LNCaP clone FGC (cell line): ENCODE measurements around the gene SLC39A13.
A peak's percentile ranks its signal among the peaks of the same experiment; 100 is the strongest.

ENCODE experiments used
- DNase-seq: peaks from one replicate; pipeline ENCODE4 v3.0.0-alpha.2; 2011; ENCODE audit warnings: low read depth
- H3K4me3 ChIP-seq: 2 replicates; pipeline ENCODE4 v1.5.1; 2011; ENCODE audit warnings: mild to moderate bottlenecking, low read depth, low read length, control low read depth
- TF ChIP-seq, protein P1 (sequence below): IDR thresholded peaks from 2 replicates; pipeline ENCODE4 v1.5.1; 2012; ENCODE audit warnings: mild to moderate bottlenecking; ENCODE audit not compliant: control insufficient read depth, insufficient read depth; ENCODE audit errors: extremely low read depth

SLC39A13 gene

DNA sequence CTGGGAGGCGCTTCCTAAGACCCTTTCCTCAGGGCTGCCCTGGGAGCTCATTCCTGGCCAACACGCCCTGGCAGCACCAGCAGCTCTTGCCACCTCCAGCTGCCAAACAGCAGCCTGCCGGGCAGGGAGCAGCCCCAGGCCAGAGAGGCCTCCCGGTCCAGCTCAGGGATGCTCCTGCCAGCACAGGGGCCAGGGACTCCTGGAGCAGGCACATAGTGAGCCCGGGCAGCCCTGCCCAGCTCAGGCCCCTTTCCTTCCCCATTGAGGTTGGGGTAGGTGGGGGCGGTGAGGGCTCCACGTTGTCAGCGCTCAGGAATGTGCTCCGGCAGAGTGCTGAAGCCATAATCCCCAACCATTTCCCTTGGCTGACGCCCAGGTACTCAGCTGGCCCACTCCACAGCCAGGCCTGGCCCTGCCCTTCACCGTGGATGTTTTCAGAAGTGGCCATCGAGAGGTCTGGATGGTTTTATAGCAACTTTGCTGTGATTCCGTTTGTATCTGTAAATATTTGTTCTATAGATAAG is 7.6 kb downstream of the SLC39A13 start:
- no peak overlapping the region for H3K4me3 ChIP-seq
- TF ChIP-seq, protein P1, sequence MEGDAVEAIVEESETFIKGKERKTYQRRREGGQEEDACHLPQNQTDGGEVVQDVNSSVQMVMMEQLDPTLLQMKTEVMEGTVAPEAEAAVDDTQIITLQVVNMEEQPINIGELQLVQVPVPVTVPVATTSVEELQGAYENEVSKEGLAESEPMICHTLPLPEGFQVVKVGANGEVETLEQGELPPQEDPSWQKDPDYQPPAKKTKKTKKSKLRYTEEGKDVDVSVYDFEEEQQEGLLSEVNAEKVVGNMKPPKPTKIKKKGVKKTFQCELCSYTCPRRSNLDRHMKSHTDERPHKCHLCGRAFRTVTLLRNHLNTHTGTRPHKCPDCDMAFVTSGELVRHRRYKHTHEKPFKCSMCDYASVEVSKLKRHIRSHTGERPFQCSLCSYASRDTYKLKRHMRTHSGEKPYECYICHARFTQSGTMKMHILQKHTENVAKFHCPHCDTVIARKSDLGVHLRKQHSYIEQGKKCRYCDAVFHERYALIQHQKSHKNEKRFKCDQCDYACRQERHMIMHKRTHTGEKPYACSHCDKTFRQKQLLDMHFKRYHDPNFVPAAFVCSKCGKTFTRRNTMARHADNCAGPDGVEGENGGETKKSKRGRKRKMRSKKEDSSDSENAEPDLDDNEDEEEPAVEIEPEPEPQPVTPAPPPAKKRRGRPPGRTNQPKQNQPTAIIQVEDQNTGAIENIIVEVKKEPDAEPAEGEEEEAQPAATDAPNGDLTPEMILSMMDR, result no peak
- peak; percentile 62 for DNase-seq

DNA sequence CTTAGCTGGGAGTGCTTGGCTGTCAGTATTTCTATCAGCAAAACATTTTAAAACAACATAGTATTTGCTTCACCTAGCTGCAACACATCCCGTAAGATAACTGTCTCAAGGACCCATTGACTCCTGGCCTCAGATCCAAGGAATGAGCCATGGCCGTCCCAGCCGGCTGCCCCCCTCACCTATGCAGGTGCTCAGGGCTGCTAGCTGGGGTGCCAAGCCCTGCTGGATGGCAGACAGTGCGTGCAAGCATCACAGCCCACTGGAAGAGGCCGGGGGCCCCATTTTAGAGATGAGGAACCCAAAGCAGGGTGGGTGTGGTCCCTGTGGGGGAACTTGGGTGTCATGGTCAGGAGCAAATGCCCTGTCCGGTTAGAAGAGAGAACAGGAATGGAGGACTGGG is 9.3 kb downstream of the SLC39A13 start:
- DNase-seq, result no peak
- H3K4me3 ChIP-seq, result no peak overlapping the region
- TF ChIP-seq, protein P1, result no peak

DNA sequence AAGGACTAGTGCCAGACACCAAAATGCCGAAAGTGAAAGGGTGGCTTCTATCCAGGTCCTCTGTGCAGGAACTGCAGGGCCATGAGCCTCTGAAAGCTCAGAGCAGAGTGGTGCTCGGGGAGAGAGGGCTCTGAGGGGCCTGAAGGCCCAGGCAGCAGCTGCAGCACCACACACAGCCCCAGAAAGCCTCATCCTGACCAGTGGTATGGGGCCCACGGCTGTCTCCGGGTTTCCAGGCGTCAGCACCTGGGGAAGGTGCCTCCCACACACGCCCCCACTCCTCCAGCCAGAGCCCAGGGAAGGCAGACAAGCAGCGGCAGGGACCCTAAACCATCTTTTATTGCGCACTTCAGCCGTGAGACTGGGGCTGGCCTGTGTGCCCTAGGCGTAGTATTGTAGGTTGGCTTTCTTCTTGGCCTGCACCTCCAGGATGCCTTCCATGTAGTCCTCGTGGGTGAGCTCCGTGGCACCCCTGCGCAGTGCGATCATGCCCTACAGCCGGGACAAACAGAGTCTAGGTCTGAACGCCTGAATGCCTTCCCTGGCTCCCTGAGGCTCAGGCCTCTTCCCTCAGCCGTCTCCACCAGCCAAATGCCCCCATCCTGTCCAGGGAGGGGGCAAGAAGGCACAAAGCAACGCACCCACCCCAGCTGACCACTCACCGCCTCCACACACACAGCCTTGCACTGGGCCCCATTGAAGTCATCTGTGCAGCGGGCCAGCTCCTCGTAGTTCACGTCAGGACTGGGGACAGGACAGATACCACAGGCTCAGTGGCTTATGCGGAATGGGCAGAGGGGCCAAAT is 10.3 kb downstream of the SLC39A13 start:
- TF ChIP-seq, protein P1, result no peak
- H3K4me3 ChIP-seq, result no peak overlapping the region
- DNase-seq, result no peak

DNA sequence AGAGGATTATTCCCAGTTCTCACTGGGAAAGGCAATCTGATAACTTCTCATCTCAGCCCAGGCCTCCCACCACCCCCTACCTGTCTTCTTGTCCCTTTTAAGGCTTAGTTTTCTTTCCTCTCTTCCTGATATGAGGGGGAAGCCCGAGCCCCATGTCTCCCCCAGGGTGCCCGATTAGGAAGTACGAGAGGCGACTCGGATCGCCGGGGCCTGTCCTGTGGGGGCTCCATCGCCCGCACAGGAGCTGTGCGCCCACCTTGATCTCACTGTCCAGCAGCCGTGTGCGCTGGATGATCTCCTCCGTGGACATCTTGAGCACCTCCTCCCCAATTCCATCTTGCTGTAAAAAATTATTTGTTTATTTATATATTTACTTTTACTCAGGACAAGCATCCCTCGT is 17.2 kb downstream of the SLC39A13 start:
- peak overlapping the region; percentile 88 for H3K4me3 ChIP-seq
- TF ChIP-seq, protein P1, result no peak
- no peak for DNase-seq

DNA sequence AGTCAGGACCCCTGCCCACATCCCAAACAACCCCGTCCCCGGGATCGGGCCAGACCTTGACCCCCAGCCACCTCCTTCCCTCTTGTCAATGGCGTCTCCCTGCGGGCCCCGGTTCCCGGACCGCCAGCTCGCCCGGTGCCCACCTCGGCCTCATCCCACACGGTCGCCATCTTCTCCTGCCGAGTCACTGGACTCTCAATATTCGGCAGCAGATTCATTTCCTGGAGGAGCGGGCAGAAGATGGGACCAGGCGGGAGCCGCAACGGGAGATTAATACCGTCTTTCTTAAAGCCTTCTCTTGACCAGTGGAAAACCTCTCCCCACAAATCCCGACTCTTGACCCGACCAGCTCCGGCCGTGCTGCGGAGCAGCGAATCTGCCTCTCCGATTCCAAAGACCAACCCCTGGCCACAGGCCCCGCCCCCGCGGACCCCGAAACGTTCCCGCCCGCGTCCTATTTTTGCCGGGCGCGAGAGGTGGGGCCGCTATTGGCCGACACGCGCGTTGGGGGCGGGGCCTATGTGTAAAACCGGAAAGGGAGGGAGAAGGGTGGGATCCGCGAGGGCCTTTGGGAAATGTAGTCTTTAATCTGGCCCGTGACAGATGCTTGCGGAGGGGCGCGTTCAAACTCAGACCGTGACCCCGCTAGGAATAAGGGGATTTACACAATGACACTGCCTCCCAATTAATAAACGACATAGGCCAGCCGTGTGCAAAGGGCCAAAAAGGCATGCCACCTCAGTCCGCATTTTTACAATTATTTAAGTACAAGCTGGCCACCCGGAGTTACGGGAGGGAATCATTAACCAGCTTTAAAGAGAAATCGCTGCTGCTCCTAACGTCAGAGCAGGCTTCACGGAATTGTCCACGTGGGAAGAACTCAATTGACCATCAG is 17.9 kb downstream of the SLC39A13 start, which contains the start of gene PSMC3:
Gene PSMC3 (minus strand): TSS at position 378 of the 895 bp plus-strand sequence. CDS start 160 bp downstream, at position 218.
- TF ChIP-seq, protein P1, result no peak
- H3K4me3 ChIP-seq, result peak within 1 kb of the TSS; percentile 88
- DNase-seq, result peak; percentile 71

DNA sequence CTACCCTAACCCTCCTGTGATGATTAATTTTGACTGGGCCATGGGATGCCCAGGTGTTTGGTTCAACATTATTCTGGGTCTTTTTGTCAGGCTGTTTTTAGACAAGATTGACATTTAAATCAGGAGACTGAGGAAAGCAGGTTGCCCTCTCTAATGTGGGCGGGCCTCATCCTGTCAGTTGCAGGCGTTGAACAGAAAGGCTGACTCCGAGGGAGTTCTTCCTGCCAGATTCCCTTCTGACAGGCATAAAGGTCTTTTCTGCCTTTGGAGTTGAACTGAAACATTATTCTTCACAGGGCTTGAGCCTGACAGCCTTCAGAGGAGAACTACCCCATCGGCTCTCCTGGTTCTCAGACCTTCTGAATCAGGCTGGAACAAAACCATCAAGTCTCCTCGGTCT is 22.1 kb downstream of the SLC39A13 start:
- no peak overlapping the region for H3K4me3 ChIP-seq
- TF ChIP-seq, protein P1, result no peak
- DNase-seq, result no peak
